HG03139 (cell line): ENCODE measurements around the gene EMILIN3.

Experiments
- ATAC-seq: cut with Tn5 transposase; IDR thresholded peaks from one replicate; pipeline ENCODE4 v1.9.1; 2021; ENCODE audit not compliant: unreplicated experiment

The EMILIN3 gene

GRCh38 chr20:41392295-41392694 lies 25.7 kb upstream of the EMILIN3 start:
- no peak for ATAC-seq

GRCh38 chr20:41391587-41392001 lies 25.0 kb upstream of the EMILIN3 start:
- ATAC-seq = no peak

- no peak for ATAC-seq
Observed at GRCh38 chr20:41390889-41391288, 24.3 kb upstream of the EMILIN3 start.

- ATAC-seq = no peak
Observed at GRCh38 chr20:41387444-41387851, 20.8 kb upstream of the EMILIN3 start.

- ATAC-seq = no peak
Observed at GRCh38 chr20:41386502-41387427, 20.1 kb upstream of the EMILIN3 start.

- no peak for ATAC-seq
Observed at GRCh38 chr20:41382791-41383305, 16.2 kb upstream of the EMILIN3 start.

GRCh38 chr20:41380551-41381193 lies 14.1 kb upstream of the EMILIN3 start:
- ATAC-seq = no peak

GRCh38 chr20:41379551-41379950 lies 12.9 kb upstream of the EMILIN3 start:
- no peak for ATAC-seq

- ATAC-seq = no peak
Observed at GRCh38 chr20:41377275-41377674, 10.7 kb upstream of the EMILIN3 start.

- no peak for ATAC-seq
Observed at GRCh38 chr20:41376349-41376748, 9.7 kb upstream of the EMILIN3 start.

- no peak for ATAC-seq
Observed at GRCh38 chr20:41375846-41376245, 9.2 kb upstream of the EMILIN3 start.

GRCh38 chr20:41373931-41374920 lies 7.6 kb upstream of the EMILIN3 start:
- ATAC-seq = no peak

GRCh38 chr20:41373251-41373783 lies 6.7 kb upstream of the EMILIN3 start:
- ATAC-seq = no peak

GRCh38 chr20:41371371-41371770 lies 4.8 kb upstream of the EMILIN3 start:
- no peak for ATAC-seq

GRCh38 chr20:41370176-41370575 lies 3.6 kb upstream of the EMILIN3 start:
- no peak for ATAC-seq

GRCh38 chr20:41369673-41370072 lies 3.1 kb upstream of the EMILIN3 start:
- no peak for ATAC-seq

GRCh38 chr20:41367956-41368355 lies 1.3 kb upstream of the EMILIN3 start:
- ATAC-seq = no peak

GRCh38 chr20:41367393-41367695 lies 726 bp upstream of the EMILIN3 start:
- no peak for ATAC-seq

GRCh38 chr20:41365777-41366545 lies 657 bp downstream of the EMILIN3 start:
- no peak for ATAC-seq
